ENCODE data around the gene RADIL.

RADIL gene

DNA sequence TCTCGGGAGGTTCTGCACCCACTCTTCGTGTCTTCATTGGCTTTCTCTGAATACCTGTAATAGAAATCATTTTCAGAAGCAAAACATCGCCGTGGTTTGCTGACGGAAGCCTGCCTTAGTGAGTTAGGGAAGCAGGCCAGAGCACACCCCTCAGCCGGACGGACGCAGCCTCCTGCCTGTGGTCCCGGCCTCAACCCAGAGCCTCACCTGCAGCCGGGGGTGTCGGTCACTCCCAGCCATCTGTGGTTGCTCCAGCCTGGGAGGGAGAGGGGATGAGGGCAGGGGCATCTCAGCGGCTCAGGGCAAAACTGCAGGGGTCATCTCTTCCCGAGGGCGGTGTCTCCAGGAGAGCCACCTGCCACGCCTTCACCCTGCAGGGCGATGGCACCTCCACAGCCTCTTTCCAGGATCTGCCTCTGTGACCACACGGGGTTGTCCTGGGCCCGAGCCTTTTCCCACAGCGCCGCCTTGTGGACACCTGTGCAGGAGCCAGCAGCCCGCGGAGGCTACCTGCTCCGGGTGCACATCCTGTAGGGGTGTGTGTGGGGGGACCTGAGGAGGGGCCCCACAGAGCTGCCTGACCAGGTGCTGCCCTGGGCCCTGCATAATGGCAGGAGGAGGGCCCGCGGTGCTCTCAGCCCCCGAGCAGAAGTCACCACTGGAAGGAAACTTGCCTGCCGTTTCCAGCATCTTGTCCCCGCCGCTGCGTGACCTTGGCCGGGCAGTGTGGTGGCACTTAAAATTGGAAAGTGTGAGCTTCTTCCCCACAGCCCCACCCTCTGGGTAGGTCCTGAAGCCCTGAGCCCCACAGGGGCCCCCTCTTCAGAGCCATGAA is 129.7 kb downstream of the RADIL start:
- Histone ChIP-seq H3K27ac (ENCODE audit: extremely low read depth, low read depth, low read length) (no peak overlapping the region), H3K4me1 (ENCODE audit: control insufficient read depth, insufficient read depth, low read length) (no peaks in the 10 kb centered on the region), H3K4me3 (ENCODE audit: low read depth, low read length) (no peak overlapping the region), H3K36me3 (ENCODE audit: control insufficient read depth in 2 of 2, insufficient read depth in 1 of 2, low read length in 2 of 2) (peaks cover 16 to 52% of the 10 kb centered on the region in 2 experiments; a peak in 2 of 3 replicates), H3K9me3 (ENCODE audit: control insufficient read depth, insufficient read depth, low read depth, low read length) (no peaks in the 10 kb centered on the region)
- ChIA-PET CTCF (interaction anchor here (0.5 to 1.9 kb wide), 18 partner anchors 8 to 335 kb away, joined by 3 to 7 read pairs (median 4); no protein-coding TSS in a partner anchor), POLR2A (no interaction called here)
- TF ChIP-seq ZNF654 (tag by site-specific recombination; IDR thresholded peaks at IDR 0.05; ENCODE audit: low read depth) (peak; percentile 52; the same call in 1 of the 2 replicates), ZNF202 (tag by site-specific recombination; IDR thresholded peaks at IDR 0.05; ENCODE audit: borderline replicate concordance) (no peak), ZEB2 (tag by site-specific recombination; IDR thresholded peaks at IDR 0.05) (0 out of 2 replicates have a peak, but pooled peaks have one; percentile 18), ZNF350 (tag by site-specific recombination; IDR thresholded peaks at IDR 0.05) (no peak), GLI2 (tag by site-specific recombination; IDR thresholded peaks at IDR 0.05; ENCODE audit: borderline replicate concordance, low read depth) (no peak), GLIS2 (tag by site-specific recombination; IDR thresholded peaks at IDR 0.05) (peak; percentile 71), ZBTB20 (tag by site-specific recombination; IDR thresholded peaks at IDR 0.05) (no peak), ZNF2 (tag by site-specific recombination; IDR thresholded peaks at IDR 0.05) (peak; percentile 81), ZNF19 (tag by site-specific recombination; IDR thresholded peaks at IDR 0.05; ENCODE audit: low read depth) (no peak), ZFHX2 (tag by site-specific recombination; conservative IDR thresholded peaks at IDR 0.05) (no peak), ZFP37 (tag by site-specific recombination; IDR thresholded peaks at IDR 0.05) (no peak), ZNF157 (tag by site-specific recombination; IDR thresholded peaks at IDR 0.05) (no peak), ZNF169 (tag by site-specific recombination; IDR thresholded peaks at IDR 0.05) (no peak), ZNF571 (tag by site-specific recombination; IDR thresholded peaks at IDR 0.05) (no peak), ZNF830 (tag by site-specific recombination; IDR thresholded peaks at IDR 0.05; ENCODE audit: low read depth) (no peak), KLF9 (tag by site-specific recombination; IDR thresholded peaks at IDR 0.05; ENCODE audit: low read depth) (peak; percentile 44; the same call in 1 of the 2 replicates), ZNF521 (tag by site-specific recombination; IDR thresholded peaks at IDR 0.05) (no peak), ZNF274 (IDR thresholded peaks at IDR 0.05; ENCODE audit: low read length) (no peak), ZNF274 (tag by site-specific recombination; IDR thresholded peaks at IDR 0.05; ENCODE audit: borderline replicate concordance) (no peak), BCL11A (tag by site-specific recombination; IDR thresholded peaks at IDR 0.05; ENCODE audit: low read depth) (no peak), ZNF664 (tag by site-specific recombination; IDR thresholded peaks at IDR 0.05) (no peak)
- TF ChIP-seq, protein P1, sequence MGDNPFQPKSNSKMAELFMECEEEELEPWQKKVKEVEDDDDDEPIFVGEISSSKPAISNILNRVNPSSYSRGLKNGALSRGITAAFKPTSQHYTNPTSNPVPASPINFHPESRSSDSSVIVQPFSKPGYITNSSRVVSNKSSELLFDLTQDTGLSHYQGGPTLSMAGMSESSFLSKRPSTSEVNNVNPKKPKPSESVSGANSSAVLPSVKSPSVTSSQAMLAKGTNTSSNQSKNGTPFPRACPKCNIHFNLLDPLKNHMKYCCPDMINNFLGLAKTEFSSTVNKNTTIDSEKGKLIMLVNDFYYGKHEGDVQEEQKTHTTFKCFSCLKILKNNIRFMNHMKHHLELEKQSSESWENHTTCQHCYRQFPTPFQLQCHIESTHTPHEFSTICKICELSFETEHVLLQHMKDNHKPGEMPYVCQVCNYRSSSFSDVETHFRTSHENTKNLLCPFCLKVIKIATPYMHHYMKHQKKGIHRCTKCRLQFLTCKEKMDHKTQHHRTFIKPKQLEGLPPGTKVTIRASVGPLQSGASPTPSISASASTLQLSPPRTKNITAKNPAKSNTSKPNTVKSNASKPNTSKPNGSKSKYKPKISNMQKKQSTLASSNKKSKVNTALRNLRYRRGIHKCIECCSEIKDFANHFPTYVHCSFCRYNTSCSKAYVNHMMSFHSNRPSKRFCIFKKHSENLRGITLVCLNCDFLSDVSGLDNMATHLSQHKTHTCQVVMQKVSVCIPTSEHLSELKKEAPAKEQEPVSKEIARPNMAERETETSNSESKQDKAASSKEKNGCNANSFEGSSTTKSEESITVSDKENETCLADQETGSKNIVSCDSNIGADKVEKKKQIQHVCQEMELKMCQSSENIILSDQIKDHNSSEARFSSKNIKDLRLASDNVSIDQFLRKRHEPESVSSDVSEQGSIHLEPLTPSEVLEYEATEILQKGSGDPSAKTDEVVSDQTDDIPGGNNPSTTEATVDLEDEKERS (tag by site-specific recombination; IDR thresholded peaks at IDR 0.05): no peak
- TF ChIP-seq, protein P2, sequence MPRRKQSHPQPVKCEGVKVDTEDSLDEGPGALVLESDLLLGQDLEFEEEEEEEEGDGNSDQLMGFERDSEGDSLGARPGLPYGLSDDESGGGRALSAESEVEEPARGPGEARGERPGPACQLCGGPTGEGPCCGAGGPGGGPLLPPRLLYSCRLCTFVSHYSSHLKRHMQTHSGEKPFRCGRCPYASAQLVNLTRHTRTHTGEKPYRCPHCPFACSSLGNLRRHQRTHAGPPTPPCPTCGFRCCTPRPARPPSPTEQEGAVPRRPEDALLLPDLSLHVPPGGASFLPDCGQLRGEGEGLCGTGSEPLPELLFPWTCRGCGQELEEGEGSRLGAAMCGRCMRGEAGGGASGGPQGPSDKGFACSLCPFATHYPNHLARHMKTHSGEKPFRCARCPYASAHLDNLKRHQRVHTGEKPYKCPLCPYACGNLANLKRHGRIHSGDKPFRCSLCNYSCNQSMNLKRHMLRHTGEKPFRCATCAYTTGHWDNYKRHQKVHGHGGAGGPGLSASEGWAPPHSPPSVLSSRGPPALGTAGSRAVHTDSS (tag by site-specific recombination; IDR thresholded peaks at IDR 0.05): no peak
- TF ChIP-seq, protein P3, sequence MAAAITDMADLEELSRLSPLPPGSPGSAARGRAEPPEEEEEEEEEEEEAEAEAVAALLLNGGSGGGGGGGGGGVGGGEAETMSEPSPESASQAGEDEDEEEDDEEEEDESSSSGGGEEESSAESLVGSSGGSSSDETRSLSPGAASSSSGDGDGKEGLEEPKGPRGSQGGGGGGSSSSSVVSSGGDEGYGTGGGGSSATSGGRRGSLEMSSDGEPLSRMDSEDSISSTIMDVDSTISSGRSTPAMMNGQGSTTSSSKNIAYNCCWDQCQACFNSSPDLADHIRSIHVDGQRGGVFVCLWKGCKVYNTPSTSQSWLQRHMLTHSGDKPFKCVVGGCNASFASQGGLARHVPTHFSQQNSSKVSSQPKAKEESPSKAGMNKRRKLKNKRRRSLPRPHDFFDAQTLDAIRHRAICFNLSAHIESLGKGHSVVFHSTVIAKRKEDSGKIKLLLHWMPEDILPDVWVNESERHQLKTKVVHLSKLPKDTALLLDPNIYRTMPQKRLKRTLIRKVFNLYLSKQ (tag by site-specific recombination; IDR thresholded peaks at IDR 0.05; ENCODE audit: borderline replicate concordance): no peak
- TF ChIP-seq, protein P4, sequence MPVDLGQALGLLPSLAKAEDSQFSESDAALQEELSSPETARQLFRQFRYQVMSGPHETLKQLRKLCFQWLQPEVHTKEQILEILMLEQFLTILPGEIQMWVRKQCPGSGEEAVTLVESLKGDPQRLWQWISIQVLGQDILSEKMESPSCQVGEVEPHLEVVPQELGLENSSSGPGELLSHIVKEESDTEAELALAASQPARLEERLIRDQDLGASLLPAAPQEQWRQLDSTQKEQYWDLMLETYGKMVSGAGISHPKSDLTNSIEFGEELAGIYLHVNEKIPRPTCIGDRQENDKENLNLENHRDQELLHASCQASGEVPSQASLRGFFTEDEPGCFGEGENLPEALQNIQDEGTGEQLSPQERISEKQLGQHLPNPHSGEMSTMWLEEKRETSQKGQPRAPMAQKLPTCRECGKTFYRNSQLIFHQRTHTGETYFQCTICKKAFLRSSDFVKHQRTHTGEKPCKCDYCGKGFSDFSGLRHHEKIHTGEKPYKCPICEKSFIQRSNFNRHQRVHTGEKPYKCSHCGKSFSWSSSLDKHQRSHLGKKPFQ (tag by site-specific recombination; IDR thresholded peaks at IDR 0.05): no peak
- TF ChIP-seq, protein P5, sequence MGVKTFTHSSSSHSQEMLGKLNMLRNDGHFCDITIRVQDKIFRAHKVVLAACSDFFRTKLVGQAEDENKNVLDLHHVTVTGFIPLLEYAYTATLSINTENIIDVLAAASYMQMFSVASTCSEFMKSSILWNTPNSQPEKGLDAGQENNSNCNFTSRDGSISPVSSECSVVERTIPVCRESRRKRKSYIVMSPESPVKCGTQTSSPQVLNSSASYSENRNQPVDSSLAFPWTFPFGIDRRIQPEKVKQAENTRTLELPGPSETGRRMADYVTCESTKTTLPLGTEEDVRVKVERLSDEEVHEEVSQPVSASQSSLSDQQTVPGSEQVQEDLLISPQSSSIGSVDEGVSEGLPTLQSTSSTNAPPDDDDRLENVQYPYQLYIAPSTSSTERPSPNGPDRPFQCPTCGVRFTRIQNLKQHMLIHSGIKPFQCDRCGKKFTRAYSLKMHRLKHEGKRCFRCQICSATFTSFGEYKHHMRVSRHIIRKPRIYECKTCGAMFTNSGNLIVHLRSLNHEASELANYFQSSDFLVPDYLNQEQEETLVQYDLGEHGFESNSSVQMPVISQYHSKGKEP (tag by site-specific recombination; IDR thresholded peaks at IDR 0.05): no peak
- TF ChIP-seq, protein P6, sequence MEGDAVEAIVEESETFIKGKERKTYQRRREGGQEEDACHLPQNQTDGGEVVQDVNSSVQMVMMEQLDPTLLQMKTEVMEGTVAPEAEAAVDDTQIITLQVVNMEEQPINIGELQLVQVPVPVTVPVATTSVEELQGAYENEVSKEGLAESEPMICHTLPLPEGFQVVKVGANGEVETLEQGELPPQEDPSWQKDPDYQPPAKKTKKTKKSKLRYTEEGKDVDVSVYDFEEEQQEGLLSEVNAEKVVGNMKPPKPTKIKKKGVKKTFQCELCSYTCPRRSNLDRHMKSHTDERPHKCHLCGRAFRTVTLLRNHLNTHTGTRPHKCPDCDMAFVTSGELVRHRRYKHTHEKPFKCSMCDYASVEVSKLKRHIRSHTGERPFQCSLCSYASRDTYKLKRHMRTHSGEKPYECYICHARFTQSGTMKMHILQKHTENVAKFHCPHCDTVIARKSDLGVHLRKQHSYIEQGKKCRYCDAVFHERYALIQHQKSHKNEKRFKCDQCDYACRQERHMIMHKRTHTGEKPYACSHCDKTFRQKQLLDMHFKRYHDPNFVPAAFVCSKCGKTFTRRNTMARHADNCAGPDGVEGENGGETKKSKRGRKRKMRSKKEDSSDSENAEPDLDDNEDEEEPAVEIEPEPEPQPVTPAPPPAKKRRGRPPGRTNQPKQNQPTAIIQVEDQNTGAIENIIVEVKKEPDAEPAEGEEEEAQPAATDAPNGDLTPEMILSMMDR (tag by site-specific recombination; IDR thresholded peaks at IDR 0.05): peak; percentile 84
